DND-41 (cell line): ENCODE results near the gene BCKDHB.

Experiments
- CTCF ChIP-seq: IDR thresholded peaks from 2 replicates; pipeline ENCODE4 v1.5.1; 2012; ENCODE audit warnings: borderline replicate concordance, low read length, moderate library complexity, mild to moderate bottlenecking; ENCODE audit not compliant: poor library complexity, severe bottlenecking; ENCODE audit errors: extremely low read depth
- EZH2 ChIP-seq: IDR thresholded peaks from 3 replicates; pipeline ENCODE4 v1.6.1; 2012; ENCODE audit warnings: borderline replicate concordance, low read depth, mild to moderate bottlenecking, moderate library complexity, low read length, inconsistent platforms; ENCODE audit not compliant: severe bottlenecking

GRCh38 chr6:80329496-80329895, 223.0 kb downstream of the BCKDHB start:
- TF ChIP-seq CTCF = no peak
- no peak for TF ChIP-seq EZH2
